GM18505 (cell line): ENCODE data around the gene EXOC8.
"Not testable (repeated sequence)": the region's sequence is repeated elsewhere in the genome, so short reads cannot be mapped to it uniquely, and the experiment has no call there.

Experiments used
- ATAC-seq: cut with Tn5 transposase; IDR thresholded peaks from one replicate; pipeline ENCODE4 v1.9.1; 2021; ENCODE audit not compliant: unreplicated experiment
- POLR2A ChIP-seq: IDR thresholded peaks from 4 replicates; pipeline ENCODE4 v1.6.1; 2011; ENCODE audit warnings: borderline replicate concordance; ENCODE audit not compliant: insufficient read depth, insufficient read length; ENCODE audit errors: extremely low read depth

EXOC8 gene

DNA sequence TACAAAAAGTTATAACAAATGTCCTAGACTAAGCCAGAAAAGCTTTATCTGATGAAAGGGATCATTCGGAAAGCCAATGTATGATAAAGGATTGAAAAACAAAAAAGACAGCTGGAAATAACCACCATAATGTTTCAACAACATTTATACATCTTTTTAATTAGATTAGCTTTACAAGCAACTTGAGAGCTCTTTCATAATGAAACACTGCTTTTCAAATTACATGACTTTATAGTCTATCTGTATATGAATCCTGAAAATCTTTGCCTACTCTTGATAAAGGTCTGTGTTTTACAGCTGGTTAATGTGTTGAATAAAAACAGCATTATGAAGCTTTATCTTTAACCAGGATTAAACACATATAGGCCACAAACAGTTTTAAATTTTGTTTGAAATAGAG lies 26.0 kb upstream of the EXOC8 start:
- no peak for TF ChIP-seq POLR2A
- no peak for ATAC-seq

DNA sequence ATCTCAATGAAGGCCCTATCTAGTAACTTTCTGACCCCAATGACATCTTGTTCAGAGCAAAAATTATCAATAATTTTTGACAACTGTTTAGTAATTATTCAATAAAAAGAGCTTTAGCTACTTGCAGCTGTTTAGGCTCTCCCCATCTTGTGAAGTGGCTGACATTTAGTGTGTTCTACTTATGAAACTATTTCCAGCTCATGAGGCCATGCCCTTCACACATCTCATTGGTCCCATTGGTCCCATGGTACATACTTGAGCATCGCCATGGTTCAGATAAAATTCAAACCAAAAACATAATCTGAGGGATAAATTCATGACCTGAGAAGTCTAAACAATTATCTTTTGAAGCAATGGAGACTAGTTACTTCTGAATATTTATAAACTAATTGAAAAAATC lies 24.7 kb upstream of the EXOC8 start:
- TF ChIP-seq POLR2A: no peak
- no peak for ATAC-seq

DNA sequence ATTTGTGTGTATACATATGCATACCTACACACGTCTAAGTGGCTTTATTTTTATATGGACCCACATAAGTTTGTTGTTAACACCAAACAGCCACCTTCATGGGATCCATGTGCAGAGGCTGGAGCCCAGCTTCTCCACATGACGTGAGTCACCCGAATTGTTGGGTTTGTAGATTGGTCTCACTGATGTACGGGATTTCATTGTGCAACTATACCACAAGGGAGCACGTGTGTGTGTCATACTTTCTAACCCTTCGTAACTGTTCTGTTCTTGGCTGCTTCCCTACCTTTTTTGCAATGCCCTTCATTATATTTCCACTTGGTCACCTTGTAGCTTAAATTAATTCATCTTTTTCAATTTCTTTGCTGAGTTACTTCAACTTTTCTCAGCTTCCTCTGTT lies 21.5 kb upstream of the EXOC8 start:
- no peak for TF ChIP-seq POLR2A
- no peak for ATAC-seq

DNA sequence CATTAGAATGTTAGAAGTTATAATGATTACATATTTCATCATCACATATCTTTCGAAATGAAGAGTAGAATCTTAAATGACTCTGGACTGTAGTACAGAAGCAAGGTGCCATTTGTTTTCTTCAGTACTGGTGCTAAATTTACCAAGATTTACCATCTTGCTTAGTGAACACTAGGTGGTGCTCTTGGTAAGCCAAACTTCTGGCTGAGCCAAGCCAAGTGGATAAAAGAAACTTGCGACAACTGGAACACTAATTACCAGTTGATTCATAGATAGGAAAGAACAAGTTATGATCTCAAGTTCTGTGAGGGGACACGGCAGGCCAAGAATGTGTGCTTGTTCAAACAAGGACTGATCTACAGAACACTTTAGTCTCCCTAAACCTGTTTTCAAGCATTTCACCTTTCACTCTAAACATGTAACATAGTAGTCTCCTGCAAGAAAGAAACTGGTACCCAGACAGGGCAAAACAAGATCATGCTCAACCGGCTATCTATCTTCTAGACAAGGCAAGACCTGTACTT lies 20.2 kb upstream of the EXOC8 start:
- TF ChIP-seq POLR2A: no peak
- peak; percentile 56 for ATAC-seq

DNA sequence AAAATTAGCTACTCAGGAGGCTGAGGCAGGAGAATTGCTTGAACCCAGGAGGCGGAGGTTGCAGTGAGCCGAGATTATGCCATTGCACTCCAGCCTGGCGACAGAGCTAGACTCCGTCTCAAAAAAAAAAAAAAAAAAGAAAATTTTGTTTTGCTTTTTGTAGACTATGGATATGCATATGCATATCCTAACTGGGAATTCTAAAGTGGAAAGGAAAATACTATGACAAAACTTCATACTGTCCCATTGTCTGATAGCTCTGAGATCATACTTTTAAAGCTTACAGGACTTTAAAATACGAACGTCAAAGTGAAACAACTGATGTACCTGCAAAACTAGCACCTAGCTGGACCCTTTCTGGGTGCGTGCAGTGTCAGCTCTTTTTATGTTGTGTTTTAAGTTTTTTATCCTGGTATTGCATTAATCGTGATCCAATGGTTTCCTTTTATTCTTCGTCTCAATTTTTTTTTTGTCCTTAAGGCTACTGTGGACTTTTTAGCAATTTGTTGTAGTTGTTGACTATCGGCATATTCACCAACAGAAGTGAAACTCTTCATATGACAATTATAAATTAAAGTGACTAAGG lies 19.6 kb upstream of the EXOC8 start:
- TF ChIP-seq POLR2A: no peak
- ATAC-seq: no peak

DNA sequence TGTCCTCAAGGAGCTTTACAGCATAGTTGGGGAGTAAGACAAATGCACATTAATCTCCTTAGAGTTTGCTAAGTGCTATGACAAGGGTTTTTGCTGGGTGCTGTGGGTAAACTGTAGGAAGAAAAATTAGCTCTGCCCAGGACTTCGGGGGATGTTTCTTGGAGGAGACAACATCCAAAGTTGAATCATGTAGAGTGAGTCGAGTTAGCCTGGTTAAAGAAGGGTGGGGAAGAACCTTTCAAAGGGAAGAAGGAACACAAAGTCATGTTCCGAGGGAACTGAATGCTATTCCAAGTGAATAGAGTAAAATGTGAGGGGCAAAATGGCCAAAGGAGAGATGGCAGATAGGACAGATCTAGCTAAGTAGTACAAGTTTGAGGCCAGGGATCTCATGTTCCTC lies 17.5 kb upstream of the EXOC8 start:
- no peak for TF ChIP-seq POLR2A
- no peak for ATAC-seq

DNA sequence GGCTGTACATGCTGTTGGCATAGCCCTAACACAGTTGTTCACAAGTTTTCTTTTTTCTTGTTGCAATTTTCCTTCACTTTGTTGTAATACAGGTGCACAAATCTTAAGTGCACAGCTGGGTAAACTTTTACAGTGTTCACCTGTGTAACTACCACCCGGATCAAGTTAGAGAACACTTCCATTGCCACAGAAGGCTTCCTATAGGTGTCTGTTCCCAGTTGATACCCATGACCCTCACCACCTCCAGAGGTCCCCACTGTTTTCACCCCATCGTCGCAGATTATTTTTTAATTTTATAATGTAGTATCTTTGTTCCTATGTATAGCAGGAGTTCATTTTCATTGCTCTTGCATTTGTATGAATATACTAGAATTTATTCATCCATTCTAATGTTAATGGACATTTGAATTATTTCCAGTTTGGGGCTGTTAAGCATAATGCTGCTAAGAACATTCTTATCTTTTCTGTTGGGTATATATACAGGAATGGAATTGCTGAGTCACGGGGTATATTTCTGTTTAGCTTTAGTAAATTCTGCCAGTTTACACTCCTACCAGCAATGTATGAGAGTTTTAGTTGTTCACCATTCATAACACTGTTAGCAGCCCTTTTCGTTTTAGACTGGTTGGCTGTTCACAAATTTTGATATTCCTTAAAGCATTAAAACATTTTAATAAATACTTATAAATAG lies 16.8 kb upstream of the EXOC8 start:
- TF ChIP-seq POLR2A: no peak
- no peak for ATAC-seq

DNA sequence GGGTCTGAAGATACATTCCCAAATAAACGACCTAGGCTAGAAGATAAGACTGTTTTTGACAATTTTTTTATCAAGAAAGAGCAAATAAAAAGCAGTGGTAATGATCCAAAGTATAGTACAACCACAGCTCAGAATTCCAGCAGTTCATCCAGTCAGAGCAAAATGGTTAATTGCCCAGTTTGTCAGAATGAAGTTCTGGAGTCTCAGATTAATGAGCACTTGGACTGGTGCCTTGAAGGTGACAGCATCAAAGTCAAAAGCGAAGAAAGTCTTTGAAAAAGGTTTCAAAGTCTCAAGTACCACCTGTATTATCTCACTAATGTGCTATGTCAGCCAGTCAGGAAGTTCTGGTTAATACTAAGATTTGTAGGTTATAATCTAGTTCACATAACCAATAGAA lies 15.4 kb upstream of the EXOC8 start:
- no peak for TF ChIP-seq POLR2A
- no peak for ATAC-seq

DNA sequence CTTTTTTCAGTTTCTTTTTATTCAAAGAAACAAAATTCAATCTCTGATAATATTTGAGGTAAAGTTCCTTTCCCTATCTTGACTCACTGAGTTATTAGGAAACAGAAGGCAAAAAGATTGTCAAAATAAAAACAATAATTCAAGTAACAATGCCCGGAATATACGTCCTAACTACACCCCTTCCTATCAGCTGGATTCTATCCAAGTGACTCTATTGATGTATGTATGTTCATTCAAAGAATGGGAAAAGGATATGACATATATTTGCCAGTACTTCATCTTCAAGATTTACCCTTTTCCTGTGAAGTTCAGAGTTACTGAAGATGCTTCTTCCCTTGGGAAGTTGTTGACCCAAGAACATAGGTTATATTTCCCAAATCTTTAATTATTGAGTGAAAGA lies 14.2 kb upstream of the EXOC8 start:
- ATAC-seq: no peak
- no peak for TF ChIP-seq POLR2A

DNA sequence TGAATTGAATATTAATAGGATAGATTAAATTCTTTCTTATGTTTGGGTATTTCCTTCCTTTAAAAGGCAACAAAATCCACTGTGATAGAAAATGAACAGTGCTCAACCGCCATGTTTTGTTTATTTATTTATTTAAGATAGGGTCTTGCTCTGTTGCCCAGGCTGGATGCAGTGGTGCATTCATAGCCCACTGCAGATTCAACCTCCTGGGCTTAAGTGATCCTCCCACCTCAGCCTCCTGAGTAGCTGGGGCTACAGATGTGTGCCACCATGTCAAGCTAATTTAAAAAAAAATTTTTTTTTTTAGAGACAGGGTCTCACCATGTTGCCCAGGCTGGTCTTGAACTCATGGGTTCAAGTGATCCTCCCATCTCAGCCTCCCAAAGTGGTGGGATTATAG lies 11.2 kb upstream of the EXOC8 start:
- not testable (repeated sequence) for ATAC-seq

DNA sequence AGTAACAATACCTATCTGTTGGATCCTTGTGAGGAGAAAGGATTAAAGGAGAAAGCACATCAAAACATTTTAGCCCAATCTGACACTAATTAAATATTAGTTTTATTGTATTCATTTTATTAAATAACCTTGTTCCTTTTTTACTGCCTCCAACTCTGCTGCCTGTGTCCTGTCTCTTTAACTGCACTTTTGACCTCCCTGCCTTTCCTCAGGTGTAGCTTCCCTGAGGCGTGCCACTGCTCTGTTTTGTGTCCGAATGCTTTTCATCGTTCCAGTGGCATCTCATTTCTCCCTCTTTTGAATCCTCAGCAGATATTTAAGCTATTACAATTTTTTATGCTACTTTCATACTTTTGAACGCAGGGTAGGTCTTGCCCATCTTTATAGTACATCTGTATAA lies 10.8 kb upstream of the EXOC8 start:
- no peak for ATAC-seq

DNA sequence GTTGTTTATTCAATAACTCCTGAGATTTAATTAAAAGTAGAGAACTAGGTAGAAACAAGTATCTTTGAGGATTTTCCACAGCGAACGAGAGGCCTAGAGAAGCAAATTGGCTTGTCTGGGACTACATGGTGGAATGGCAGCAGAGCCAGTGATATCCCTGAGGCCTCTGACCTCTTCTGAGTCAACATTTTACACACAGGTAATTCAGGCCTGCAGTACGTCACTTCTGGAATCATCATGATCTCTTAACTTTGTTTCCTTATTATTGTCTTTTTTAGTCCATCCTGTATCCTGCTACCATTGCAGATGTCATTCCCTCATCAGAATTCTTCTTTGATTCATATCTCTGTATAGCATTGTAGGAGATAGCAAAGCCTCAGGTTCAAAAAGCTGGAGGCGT lies 10.3 kb upstream of the EXOC8 start:
- ATAC-seq: no peak
- TF ChIP-seq POLR2A: no peak

More for the DNA sequence above, 10.8 kb upstream of the EXOC8 start:
- no peak for TF ChIP-seq POLR2A

DNA sequence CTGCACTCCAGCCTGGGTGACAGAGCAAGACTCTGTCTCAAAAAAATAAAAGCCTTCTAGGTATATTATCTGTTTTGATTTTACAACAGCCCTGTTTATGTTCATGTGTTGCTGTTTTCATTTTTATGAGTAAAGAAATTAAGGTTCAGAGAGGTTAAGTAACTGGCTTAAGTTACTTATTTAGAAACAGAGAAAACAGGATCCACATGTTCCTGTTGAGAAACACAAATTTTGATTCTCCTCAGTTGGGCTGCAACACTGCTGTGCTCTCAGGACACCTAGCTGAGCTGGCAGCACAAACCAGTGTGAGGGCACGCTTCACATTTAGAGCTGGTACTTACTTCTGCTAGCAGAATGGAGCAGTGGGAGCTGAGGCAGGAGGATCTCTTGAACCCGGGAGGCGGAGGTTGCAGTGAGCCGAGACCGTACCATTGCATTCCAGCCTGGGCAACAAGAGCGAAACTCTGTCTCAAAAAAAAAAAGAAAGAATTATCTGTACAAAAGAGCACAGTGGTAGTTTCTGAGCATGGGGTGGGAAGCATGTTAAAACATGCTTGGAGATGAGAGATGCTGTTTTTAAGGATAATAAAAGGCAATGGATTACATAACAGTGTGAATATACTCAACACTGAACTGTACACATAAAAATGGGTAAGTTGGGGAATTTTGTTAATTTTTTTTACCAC lies 2.8 kb upstream of the EXOC8 start:
- no peak for TF ChIP-seq POLR2A
- ATAC-seq: no peak

DNA sequence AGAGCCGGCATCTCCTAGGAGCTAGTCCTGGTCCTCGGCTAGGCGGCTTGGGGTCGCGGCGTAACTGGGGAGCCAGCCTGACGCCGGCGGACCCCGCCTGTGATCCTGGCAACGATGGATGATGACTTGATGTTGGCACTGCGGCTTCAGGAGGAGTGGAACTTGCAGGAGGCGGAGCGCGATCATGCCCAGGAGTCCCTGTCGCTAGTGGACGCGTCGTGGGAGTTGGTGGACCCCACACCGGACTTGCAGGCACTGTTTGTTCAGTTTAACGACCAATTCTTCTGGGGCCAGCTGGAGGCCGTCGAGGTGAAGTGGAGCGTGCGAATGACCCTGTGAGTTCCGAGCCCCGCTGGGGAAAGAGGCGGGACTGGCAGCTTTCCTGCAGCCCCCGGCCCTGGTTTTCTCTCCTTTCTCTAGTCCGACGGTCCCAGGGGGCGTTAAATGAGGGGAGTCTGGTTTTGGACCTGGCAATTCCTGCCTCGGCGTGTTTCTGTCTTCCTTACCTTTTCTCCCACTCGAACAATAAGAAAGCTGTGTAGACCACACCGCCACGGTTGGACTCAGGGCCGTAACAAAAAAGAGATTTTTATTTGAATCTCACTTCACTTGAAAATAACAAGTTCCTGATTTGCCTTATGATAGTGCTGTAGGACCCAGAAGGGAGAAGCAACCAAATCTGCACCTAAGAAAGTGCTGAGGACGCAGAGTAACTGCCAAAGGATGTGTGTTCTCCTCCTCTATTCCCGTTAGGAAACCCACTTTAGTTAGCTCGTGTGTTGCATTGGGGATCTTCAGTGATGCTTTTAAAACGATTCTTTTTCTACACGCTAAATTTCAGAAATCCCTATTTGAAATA lies 847 bp upstream of the EXOC8 start, which contains the start of gene SPRTN:
Gene SPRTN (plus strand): TSS at position 24 of the 859 bp plus-strand sequence. CDS start 91 bp downstream, at position 115.
- ATAC-seq: peak; percentile 6
- no peak for TF ChIP-seq POLR2A

DNA sequence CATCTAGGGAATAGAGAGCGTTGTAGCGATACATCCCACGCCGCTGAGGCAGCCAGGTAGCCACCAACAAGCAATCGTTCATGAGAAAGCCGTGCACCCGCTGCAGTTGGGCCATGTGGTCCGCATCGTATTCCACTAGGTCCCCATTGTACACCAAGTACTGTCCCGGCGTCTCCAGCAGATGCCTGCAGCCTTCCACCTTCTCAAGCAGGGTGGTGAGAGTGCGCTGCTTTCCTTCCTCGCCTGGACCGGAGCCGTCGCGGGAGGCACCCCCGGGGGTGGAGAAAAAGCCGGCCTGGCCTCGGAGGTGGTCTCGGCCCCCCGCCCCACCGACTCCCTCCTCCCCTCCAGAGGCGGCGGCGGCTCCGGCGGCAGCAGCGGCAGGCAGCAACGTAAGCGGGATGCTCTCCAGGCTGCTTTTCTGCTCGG lies 595 bp downstream of the EXOC8 start:
- TF ChIP-seq POLR2A: no peak
- ATAC-seq: peak; percentile 6
